ENCODE measurements around the gene PRRT4.
A peak's percentile ranks its signal among the peaks of the same experiment; 100 is the strongest.

Gene PRRT4

GRCh38 chr7:128396357-128396756 is 34.9 kb upstream of the PRRT4 start:
- POLR2A ChIA-PET (ENCODE audit: low non-redundant PET): no interaction called here
- CTCF ChIA-PET: no interaction called here
- TF ChIP-seq, protein P1, sequence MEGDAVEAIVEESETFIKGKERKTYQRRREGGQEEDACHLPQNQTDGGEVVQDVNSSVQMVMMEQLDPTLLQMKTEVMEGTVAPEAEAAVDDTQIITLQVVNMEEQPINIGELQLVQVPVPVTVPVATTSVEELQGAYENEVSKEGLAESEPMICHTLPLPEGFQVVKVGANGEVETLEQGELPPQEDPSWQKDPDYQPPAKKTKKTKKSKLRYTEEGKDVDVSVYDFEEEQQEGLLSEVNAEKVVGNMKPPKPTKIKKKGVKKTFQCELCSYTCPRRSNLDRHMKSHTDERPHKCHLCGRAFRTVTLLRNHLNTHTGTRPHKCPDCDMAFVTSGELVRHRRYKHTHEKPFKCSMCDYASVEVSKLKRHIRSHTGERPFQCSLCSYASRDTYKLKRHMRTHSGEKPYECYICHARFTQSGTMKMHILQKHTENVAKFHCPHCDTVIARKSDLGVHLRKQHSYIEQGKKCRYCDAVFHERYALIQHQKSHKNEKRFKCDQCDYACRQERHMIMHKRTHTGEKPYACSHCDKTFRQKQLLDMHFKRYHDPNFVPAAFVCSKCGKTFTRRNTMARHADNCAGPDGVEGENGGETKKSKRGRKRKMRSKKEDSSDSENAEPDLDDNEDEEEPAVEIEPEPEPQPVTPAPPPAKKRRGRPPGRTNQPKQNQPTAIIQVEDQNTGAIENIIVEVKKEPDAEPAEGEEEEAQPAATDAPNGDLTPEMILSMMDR (conservative IDR thresholded peaks at IDR 0.05; ENCODE audit: low read depth): no peak
- no peak overlapping the region for H3K27ac ChIP-seq
- DNase-seq (ENCODE audit: low spot score): no peak

GRCh38 chr7:128395748-128396147 is 34.3 kb upstream of the PRRT4 start:
- H3K27ac ChIP-seq: no peak overlapping the region
- no peak for DNase-seq (ENCODE audit: low spot score)
- TF ChIP-seq, protein P1 (conservative IDR thresholded peaks at IDR 0.05; ENCODE audit: low read depth): no peak
- CTCF ChIA-PET: interaction anchor here (1.7 kb wide), 1 partner anchor 49 kb away, joined by 5 read pairs; no protein-coding TSS in a partner anchor
- POLR2A ChIA-PET (ENCODE audit: low non-redundant PET): no interaction called here

GRCh38 chr7:128394904-128395496 is 33.5 kb upstream of the PRRT4 start:
- CTCF ChIA-PET: interaction anchor here (1.7 kb wide), 1 partner anchor 48 kb away, joined by 5 read pairs; no protein-coding TSS in a partner anchor
- DNase-seq (ENCODE audit: low spot score): no peak
- POLR2A ChIA-PET (ENCODE audit: low non-redundant PET): no interaction called here

GRCh38 chr7:128393526-128394330 is 32.2 kb upstream of the PRRT4 start:
- peak overlapping the region; percentile 24; the same call in 1 of the 2 replicates for H3K27ac ChIP-seq
- CTCF ChIA-PET: interaction anchor here (0.7 kb wide), 1 partner anchor 286 kb away, joined by 4 read pairs; no protein-coding TSS in a partner anchor
- no peak for DNase-seq (ENCODE audit: low spot score)
- TF ChIP-seq, protein P1 (conservative IDR thresholded peaks at IDR 0.05; ENCODE audit: low read depth): no peak
- POLR2A ChIA-PET (ENCODE audit: low non-redundant PET): no interaction called here

More at GRCh38 chr7:128394904-128395496, 33.5 kb upstream of the PRRT4 start:
- TF ChIP-seq, protein P1 (conservative IDR thresholded peaks at IDR 0.05; ENCODE audit: low read depth): no peak
- no peak overlapping the region for H3K27ac ChIP-seq

DNA sequence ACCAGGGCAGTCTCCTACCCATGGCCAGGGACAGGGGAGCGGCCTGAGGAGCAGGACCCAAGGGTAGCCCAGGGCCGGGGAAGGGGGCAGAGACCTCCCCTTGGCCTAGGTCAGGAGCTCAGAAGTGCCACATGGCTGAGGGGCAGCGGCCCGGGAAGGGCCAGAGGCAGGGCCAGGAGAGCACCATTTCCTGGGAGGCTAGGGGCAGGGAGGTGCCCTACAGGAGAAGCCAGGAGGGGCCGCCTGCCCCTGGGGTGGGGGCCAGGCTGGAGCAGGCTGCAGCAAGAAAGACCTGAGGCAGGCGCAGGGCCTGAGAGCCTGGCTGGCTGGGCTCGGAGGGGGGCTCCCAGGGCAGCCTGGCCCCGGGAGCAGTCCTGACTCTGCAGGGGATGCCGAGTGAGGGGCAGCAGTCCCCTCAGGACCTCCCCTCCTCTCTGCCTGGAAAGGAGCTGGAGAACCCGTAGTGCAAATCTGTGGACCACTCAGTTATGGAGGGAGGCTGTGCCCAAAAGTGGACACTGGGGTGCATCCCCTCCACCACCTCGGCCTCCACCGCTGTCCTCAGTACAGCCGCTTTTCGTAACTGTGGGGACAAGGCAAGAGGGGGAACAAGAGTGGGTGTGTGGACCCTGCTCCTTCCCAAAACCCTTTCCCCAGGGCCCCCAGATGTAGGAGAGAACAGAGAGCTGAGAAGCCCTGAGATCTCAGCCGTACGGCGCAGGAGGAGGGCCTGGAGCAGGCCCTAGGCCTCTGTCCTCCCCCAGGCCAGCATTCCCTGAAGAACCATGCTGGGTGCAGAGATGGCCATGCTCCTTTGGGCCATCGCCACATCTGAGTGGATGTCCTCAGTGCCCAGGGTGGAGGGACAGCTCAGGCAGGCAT is 31.2 kb upstream of the PRRT4 start:
- ChIA-PET POLR2A (ENCODE audit: low non-redundant PET) (no interaction called here), CTCF (interaction anchor here (0.6 to 0.7 kb wide), 2 partner anchors 60 to 287 kb away, joined by 4 read pairs; no protein-coding TSS in a partner anchor)
- peak overlapping the region; percentile 24 for H3K27ac ChIP-seq
- TF ChIP-seq, protein P1 (conservative IDR thresholded peaks at IDR 0.05; ENCODE audit: low read depth): no peak
- DNase-seq (ENCODE audit: low spot score): no peak

DNA sequence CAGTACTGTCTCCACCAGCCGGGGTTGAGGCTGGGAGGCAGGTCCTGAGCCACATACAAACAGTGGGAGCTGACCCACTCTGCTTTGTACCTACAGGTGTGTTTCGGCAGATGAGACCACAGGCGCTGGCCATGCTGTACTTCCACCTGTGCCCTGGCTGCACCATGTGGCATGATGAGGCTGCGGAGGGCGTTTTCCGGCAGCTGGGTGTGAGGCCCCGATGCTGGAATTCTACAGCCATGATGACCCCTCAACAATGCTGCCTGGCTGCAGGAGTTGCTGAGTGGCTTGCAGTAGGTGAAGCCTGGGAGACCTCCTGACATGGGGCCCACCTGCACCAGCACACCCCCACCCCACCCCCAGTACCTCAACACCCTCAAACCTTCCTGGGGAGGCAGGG is 30.3 kb upstream of the PRRT4 start:
- TF ChIP-seq, protein P1 (conservative IDR thresholded peaks at IDR 0.05; ENCODE audit: low read depth): no peak
- POLR2A ChIA-PET (ENCODE audit: low non-redundant PET): no interaction called here
- CTCF ChIA-PET: interaction anchor here (1.1 to 1.4 kb wide), 2 partner anchors 10 to 44 kb away, joined by 3 to 5 read pairs; no protein-coding TSS in a partner anchor
- peak overlapping the region; percentile 24 for H3K27ac ChIP-seq
- DNase-seq (ENCODE audit: low spot score): no peak
